DOHH2 (cell line): ENCODE measurements around the gene GNPTAB.

Experiments used
- CTCF ChIP-seq: fragments of 200-600 bp; sonication (generic); IDR thresholded peaks from one replicate; pipeline ENCODE4 v1.5.1; 2014; ENCODE audit warnings: antibody characterized with exemption, mild to moderate bottlenecking, low read depth, low read length; ENCODE audit not compliant: poor library complexity, severe bottlenecking
- EZH2phosphoT487 ChIP-seq: fragments of 200-600 bp; sonication (generic); IDR thresholded peaks from 2 replicates; pipeline ENCODE4 v1.6.1; 2017; ENCODE audit warnings: borderline replicate concordance, mild to moderate bottlenecking, antibody characterized with exemption, low read length, moderate library complexity, mixed read lengths

- peak; percentile 56 for TF ChIP-seq CTCF
- no peak for TF ChIP-seq EZH2phosphoT487
Observed at GRCh38 chr12:101698800-101699347, 131.9 kb downstream of the GNPTAB start.
